NOMO-1 treated with dmso at 0.1 percent for 144 hours (cell line): ENCODE results near the gene KCNK5.
A peak's percentile ranks its signal among the peaks of the same experiment; 100 is the strongest.

Experiments
- DNase-seq: peaks from one replicate; lab custom pipeline; 2025; ENCODE audit not compliant: unreplicated experiment; lab: John Stamatoyannopoulos, UW

Gene KCNK5

GRCh38 chr6:39228992-39229767, at the start of gene KCNK5:
TSS of gene KCNK5 (minus strand) at chr6:39229475. CDS start at chr6:39229111, 364 bp downstream.
- DNase-seq = peak; percentile 86

GRCh38 chr6:39276379-39276995, 47.2 kb upstream of the KCNK5 start:
- no peak for DNase-seq

- DNase-seq = no peak
Measured at GRCh38 chr6:39274903-39275302, 45.6 kb upstream of the KCNK5 start.

GRCh38 chr6:39274471-39274870, 45.2 kb upstream of the KCNK5 start:
- DNase-seq = no peak

GRCh38 chr6:39273406-39273821, 44.1 kb upstream of the KCNK5 start:
- DNase-seq = no peak

GRCh38 chr6:39269961-39270360, 40.7 kb upstream of the KCNK5 start:
- DNase-seq = no peak

GRCh38 chr6:39268721-39269120, 39.4 kb upstream of the KCNK5 start:
- no peak for DNase-seq

- no peak for DNase-seq
Measured at GRCh38 chr6:39268171-39268570, 38.9 kb upstream of the KCNK5 start.

GRCh38 chr6:39266782-39267355, 37.6 kb upstream of the KCNK5 start:
- DNase-seq = no peak

GRCh38 chr6:39266375-39266774, 37.1 kb upstream of the KCNK5 start:
- DNase-seq = no peak

GRCh38 chr6:39263303-39264037, 34.2 kb upstream of the KCNK5 start:
- DNase-seq = peak; percentile 85

- DNase-seq = no peak
Measured at GRCh38 chr6:39261751-39262150, 32.5 kb upstream of the KCNK5 start.

GRCh38 chr6:39260953-39261352, 31.7 kb upstream of the KCNK5 start:
- DNase-seq = no peak

GRCh38 chr6:39260456-39260855, 31.2 kb upstream of the KCNK5 start:
- DNase-seq = no peak

- no peak for DNase-seq
Measured at GRCh38 chr6:39256294-39256940, 27.1 kb upstream of the KCNK5 start.

- DNase-seq = no peak
Measured at GRCh38 chr6:39254999-39255535, 25.8 kb upstream of the KCNK5 start.

- DNase-seq = no peak
Measured at GRCh38 chr6:39251406-39251805, 22.1 kb upstream of the KCNK5 start.

- DNase-seq = no peak
Measured at GRCh38 chr6:39250507-39250906, 21.2 kb upstream of the KCNK5 start.

- no peak for DNase-seq
Measured at GRCh38 chr6:39249278-39249677, 20.0 kb upstream of the KCNK5 start.

- DNase-seq = no peak
Measured at GRCh38 chr6:39247667-39248194, 18.5 kb upstream of the KCNK5 start.

GRCh38 chr6:39243809-39244208, 14.5 kb upstream of the KCNK5 start:
- DNase-seq = no peak
